WTC11 (cell line): ENCODE results near the gene TMEM185A. TPM values are rescaled to one million over a fixed set of nuclear protein-coding genes. Genes with fewer than 3 reads are reported as not detected.

Experiments used
- ATAC-seq: fragments of 200-7000 bp; cut with Tn5 transposase; 2 replicates; pipeline ENCODE4 v1.10.0; 2021; ENCODE audit warnings: mild to moderate bottlenecking, moderate library complexity
- CTCF ChIA-PET: fragments of 300-600 bp; sonication (Branson Sonifier 250); formaldehyde crosslinking; loops from one replicate; lab custom pipeline; 2021; ENCODE audit warnings: antibody characterized with exemption; lab: Charles Lee
- POLR2A ChIA-PET: fragments of 350-600 bp; sonication (Branson Sonifier 250); formaldehyde crosslinking; loops from one replicate; lab custom pipeline; 2021; ENCODE audit warnings: antibody characterized with exemption; lab: Charles Lee
- DNase-seq: peaks from one replicate; pipeline ENCODE4 v3.0.0; 2021; ENCODE audit warnings: low spot score
- H3K27ac Mint-ChIP-seq: 2 replicates; pipeline ENCODE4 v1.8.0; 2021; ENCODE audit warnings: mixed read lengths
- H3K27me3 Mint-ChIP-seq: 2 replicates; pipeline ENCODE4 v1.8.0; 2021; ENCODE audit warnings: low read depth, mild to moderate bottlenecking, moderate library complexity, mixed read lengths
- H3K36me3 Mint-ChIP-seq: 2 replicates; pipeline ENCODE4 v1.8.0; 2021; ENCODE audit warnings: mixed read lengths
- H3K4me1 Mint-ChIP-seq: 2 replicates; pipeline ENCODE4 v1.8.0; 2022; ENCODE audit warnings: mixed read lengths
- H3K4me3 Mint-ChIP-seq: 2 replicates; pipeline ENCODE4 v1.8.0; 2021; ENCODE audit warnings: mild to moderate bottlenecking, moderate library complexity, mixed read lengths
- H3K9me3 Mint-ChIP-seq: 2 replicates; pipeline ENCODE4 v1.8.0; 2021; ENCODE audit warnings: mixed read lengths
- CBFB ChIP-seq: sonication (generic); formaldehyde crosslinking; IDR thresholded peaks from 2 replicates; pipeline ENCODE4 v1.8.1; 2022; ENCODE audit warnings: mild to moderate bottlenecking, low read depth, missing genetic modification reagents
- CREB1 ChIP-seq: sonication (generic); formaldehyde crosslinking; IDR thresholded peaks from 2 replicates; pipeline ENCODE4 v1.8.0; 2023; ENCODE audit warnings: mild to moderate bottlenecking, missing genetic modification reagents
- CREM ChIP-seq: sonication (generic); formaldehyde crosslinking; IDR thresholded peaks from 2 replicates; pipeline ENCODE4 v1.8.1; 2022; ENCODE audit warnings: mild to moderate bottlenecking, missing genetic modification reagents, moderate library complexity
- ESRRA ChIP-seq: sonication (generic); formaldehyde crosslinking; IDR thresholded peaks from 2 replicates; pipeline ENCODE4 v1.8.1; 2022; ENCODE audit warnings: mild to moderate bottlenecking, missing genetic modification reagents, borderline replicate concordance
- ETV6 ChIP-seq: sonication (generic); formaldehyde crosslinking; IDR thresholded peaks from 2 replicates; pipeline ENCODE4 v1.8.1; 2022; ENCODE audit warnings: mild to moderate bottlenecking, missing genetic modification reagents
- FOXP1 ChIP-seq: sonication (generic); formaldehyde crosslinking; IDR thresholded peaks from 2 replicates; pipeline ENCODE4 v1.8.0; 2022; ENCODE audit warnings: missing genetic modification reagents, mild to moderate bottlenecking, moderate library complexity, borderline replicate concordance
- GABPB1 ChIP-seq: sonication (generic); formaldehyde crosslinking; IDR thresholded peaks from 2 replicates; pipeline ENCODE4 v1.8.1; 2023; ENCODE audit warnings: mild to moderate bottlenecking, missing genetic modification reagents
- GTF2I ChIP-seq: fragments of 250-450 bp; sonication (Bioruptor Pico); conservative IDR thresholded peaks from 2 replicates; pipeline ENCODE4 v1.4.0; 2021; ENCODE audit warnings: mild to moderate bottlenecking
- MXD4 ChIP-seq: fragments of 250-450 bp; sonication (Bioruptor Pico); IDR thresholded peaks from 2 replicates; pipeline ENCODE4 v1.8.0; 2021; ENCODE audit warnings: mild to moderate bottlenecking, moderate library complexity, borderline replicate concordance
- NR1H2 ChIP-seq: sonication (generic); formaldehyde crosslinking; IDR thresholded peaks from 2 replicates; pipeline ENCODE4 v1.9.0; 2021; ENCODE audit warnings: mild to moderate bottlenecking, moderate library complexity, missing genetic modification reagents
- OVOL2 ChIP-seq: fragments of 250-450 bp; sonication (Bioruptor Pico); IDR thresholded peaks from 2 replicates; pipeline ENCODE4 v1.9.0; 2021; ENCODE audit warnings: mild to moderate bottlenecking, borderline replicate concordance
- SMAD4 ChIP-seq: sonication (generic); formaldehyde crosslinking; IDR thresholded peaks from 2 replicates; pipeline ENCODE4 v1.8.0; 2022; ENCODE audit warnings: mild to moderate bottlenecking, missing genetic modification reagents
- SOX15 ChIP-seq: fragments of 250-450 bp; sonication (Bioruptor Pico); IDR thresholded peaks from 2 replicates; pipeline ENCODE4 v1.9.0; 2021; ENCODE audit warnings: mild to moderate bottlenecking
- TCF7 ChIP-seq: sonication (generic); formaldehyde crosslinking; IDR thresholded peaks from 2 replicates; pipeline ENCODE4 v1.8.0; 2022; ENCODE audit warnings: mild to moderate bottlenecking, low read depth, missing genetic modification reagents, moderate library complexity
- ZNF138 ChIP-seq: sonication (generic); formaldehyde crosslinking; conservative IDR thresholded peaks from 2 replicates; pipeline ENCODE4 v1.8.1; 2022; ENCODE audit warnings: mild to moderate bottlenecking, moderate library complexity, missing genetic modification reagents
- ZNF232 ChIP-seq: sonication (generic); formaldehyde crosslinking; IDR thresholded peaks from 2 replicates; pipeline ENCODE4 v1.8.0; 2022; ENCODE audit warnings: mild to moderate bottlenecking, missing genetic modification reagents
- ZNF317 ChIP-seq: sonication (generic); formaldehyde crosslinking; IDR thresholded peaks from 2 replicates; pipeline ENCODE4 v1.8.1; 2023; ENCODE audit warnings: low read depth, mild to moderate bottlenecking, moderate library complexity, missing genetic modification reagents, borderline replicate concordance
- ZNF423 ChIP-seq: fragments of 250-450 bp; sonication (Bioruptor Pico); IDR thresholded peaks from 2 replicates; pipeline ENCODE4 v2.1.2; 2022; ENCODE audit warnings: mild to moderate bottlenecking, moderate library complexity
- ZNF671 ChIP-seq: fragments of 250-450 bp; sonication (Bioruptor Pico); IDR thresholded peaks from 2 replicates; pipeline ENCODE4 v1.8.0; 2021; ENCODE audit warnings: mild to moderate bottlenecking
- total RNA-seq: library from RNA; stranded (reverse); gene quantifications from 3 replicates; pipeline ENCODE4 v1.2.3, GENCODE V29; 2021
- TF ChIP-seq, protein P1 (sequence below): sonication (generic); formaldehyde crosslinking; IDR thresholded peaks from 2 replicates; pipeline ENCODE4 v1.8.0; 2022; ENCODE audit warnings: mild to moderate bottlenecking, missing genetic modification reagents
- TF ChIP-seq, protein P2 (sequence below): sonication (generic); formaldehyde crosslinking; IDR thresholded peaks from 2 replicates; pipeline ENCODE4 v1.8.1; 2022; ENCODE audit warnings: mild to moderate bottlenecking, missing genetic modification reagents, moderate library complexity, borderline replicate concordance
- TF ChIP-seq, protein P3 (sequence below): sonication (generic); formaldehyde crosslinking; IDR thresholded peaks from 2 replicates; pipeline ENCODE4 v1.8.1; 2022; ENCODE audit warnings: missing genetic modification reagents, borderline replicate concordance
- TF ChIP-seq, protein P4 (sequence below): sonication (generic); formaldehyde crosslinking; IDR thresholded peaks from 2 replicates; pipeline ENCODE4 v1.8.1; 2023; ENCODE audit warnings: mild to moderate bottlenecking, missing genetic modification reagents, borderline replicate concordance
- TF ChIP-seq, protein P5 (sequence below): sonication (generic); formaldehyde crosslinking; IDR thresholded peaks from 2 replicates; pipeline ENCODE4 v1.8.0; 2023; ENCODE audit warnings: missing genetic modification reagents

TMEM185A gene
- total RNA-seq, 1 experiment from 2014 or later: 20.2 TPM

DNA sequence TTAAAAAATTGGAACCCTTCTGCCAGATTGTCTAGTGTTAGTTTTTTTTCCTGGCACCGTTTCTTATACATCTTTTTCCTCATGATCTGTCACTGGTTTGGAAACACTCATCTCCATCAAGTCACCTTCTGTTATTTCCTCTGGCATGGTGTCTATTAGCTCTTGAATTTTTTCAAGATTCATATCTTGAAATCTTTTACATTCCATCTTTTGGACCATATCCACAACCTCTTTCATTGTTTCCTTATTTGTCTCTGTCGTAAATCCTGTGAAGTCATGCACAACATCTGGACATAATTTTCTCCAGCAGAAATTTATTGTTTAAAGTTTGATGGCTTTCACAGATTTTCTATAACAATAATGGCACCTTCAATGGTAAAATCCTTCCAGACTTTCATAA is 10.2 kb upstream of the TMEM185A start:
- Mint-ChIP-seq H3K36me3 (no peaks in the 10 kb centered on the region), H3K27ac (no peak overlapping the region), H3K4me1 (no peaks in the 10 kb centered on the region), H3K4me3 (no peak overlapping the region), H3K27me3 (peaks cover 8% of the 10 kb centered on the region), H3K9me3 (0 out of 2 replicates have a peak, but pooled peaks cover 3% of the 10 kb centered on the region)
- POLR2A ChIA-PET: no interaction called here
- ATAC-seq: no peak
- CTCF ChIA-PET: no interaction called here
- DNase-seq: no peak
- TF ChIP-seq, protein P1, sequence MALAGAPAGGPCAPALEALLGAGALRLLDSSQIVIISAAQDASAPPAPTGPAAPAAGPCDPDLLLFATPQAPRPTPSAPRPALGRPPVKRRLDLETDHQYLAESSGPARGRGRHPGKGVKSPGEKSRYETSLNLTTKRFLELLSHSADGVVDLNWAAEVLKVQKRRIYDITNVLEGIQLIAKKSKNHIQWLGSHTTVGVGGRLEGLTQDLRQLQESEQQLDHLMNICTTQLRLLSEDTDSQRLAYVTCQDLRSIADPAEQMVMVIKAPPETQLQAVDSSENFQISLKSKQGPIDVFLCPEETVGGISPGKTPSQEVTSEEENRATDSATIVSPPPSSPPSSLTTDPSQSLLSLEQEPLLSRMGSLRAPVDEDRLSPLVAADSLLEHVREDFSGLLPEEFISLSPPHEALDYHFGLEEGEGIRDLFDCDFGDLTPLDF (CRISPR knock-in tag): no peak
- TF ChIP-seq ETV6: no peak

DNA sequence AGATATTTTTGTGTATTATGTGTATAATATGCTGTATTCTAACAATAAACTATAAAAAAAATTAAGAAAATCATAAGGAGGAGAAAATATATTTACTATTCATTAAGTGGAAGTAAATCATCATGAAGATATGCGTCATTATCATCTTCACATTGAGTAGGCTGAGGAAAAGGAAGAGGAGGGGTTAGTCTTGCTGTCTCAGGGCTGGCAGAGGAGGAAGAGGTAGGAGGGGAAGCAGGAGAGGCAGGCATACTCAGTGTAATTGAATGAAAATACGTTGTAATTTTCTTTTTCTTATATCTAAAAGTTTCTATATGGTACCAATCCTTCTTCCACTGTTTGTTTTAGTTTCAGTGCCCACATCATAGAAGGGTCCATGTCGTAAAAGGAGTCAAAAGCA is 9.8 kb upstream of the TMEM185A start:
- CTCF ChIA-PET: no interaction called here
- POLR2A ChIA-PET: no interaction called here
- no peaks in the 10 kb centered on the region for H3K36me3 Mint-ChIP-seq

DNA sequence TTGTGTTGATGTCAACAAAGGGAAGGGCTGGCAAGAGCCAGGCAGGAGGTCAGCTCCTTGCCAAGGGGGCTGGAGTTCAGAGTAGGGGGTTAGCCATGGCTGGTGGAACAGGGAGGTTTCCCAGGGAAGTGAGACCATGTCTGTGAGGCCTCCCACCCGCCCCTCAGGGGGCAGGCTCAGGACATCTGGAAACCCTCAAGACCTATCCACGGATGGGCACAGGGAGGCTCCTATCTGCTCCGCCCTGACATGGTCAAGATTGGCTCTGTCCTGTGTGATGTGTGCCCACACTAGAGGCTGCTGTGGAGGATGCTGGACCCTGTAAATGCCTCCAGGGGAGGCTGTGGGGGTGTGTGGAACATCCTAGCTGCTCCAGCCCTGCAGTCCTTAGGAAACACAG is 8.0 kb upstream of the TMEM185A start:
- no peak for DNase-seq
- POLR2A ChIA-PET: no interaction called here
- H3K4me3 Mint-ChIP-seq: no peak overlapping the region

More for the DNA sequence above, 9.8 kb upstream of the TMEM185A start:
- no peaks in the 10 kb centered on the region for H3K4me1 Mint-ChIP-seq
- no peak overlapping the region for H3K27ac Mint-ChIP-seq
- no peak overlapping the region for H3K4me3 Mint-ChIP-seq
- H3K9me3 Mint-ChIP-seq: peaks cover 7% of the 10 kb centered on the region; the same call in 1 of the 2 replicates
- peaks cover 11% of the 10 kb centered on the region for H3K27me3 Mint-ChIP-seq
- no peak for TF ChIP-seq CREB1 (CRISPR knock-in tag)
- no peak for TF ChIP-seq ZNF138 (CRISPR knock-in tag)
- TF ChIP-seq NR1H2 (CRISPR knock-in tag): no peak
- TF ChIP-seq FOXP1 (CRISPR knock-in tag): no peak
- TF ChIP-seq GTF2I (CRISPR knock-in tag): no peak
- TF ChIP-seq, protein P2, sequence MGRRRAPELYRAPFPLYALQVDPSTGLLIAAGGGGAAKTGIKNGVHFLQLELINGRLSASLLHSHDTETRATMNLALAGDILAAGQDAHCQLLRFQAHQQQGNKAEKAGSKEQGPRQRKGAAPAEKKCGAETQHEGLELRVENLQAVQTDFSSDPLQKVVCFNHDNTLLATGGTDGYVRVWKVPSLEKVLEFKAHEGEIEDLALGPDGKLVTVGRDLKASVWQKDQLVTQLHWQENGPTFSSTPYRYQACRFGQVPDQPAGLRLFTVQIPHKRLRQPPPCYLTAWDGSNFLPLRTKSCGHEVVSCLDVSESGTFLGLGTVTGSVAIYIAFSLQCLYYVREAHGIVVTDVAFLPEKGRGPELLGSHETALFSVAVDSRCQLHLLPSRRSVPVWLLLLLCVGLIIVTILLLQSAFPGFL (CRISPR knock-in tag): no peak
- no peak for TF ChIP-seq GABPB1 (CRISPR knock-in tag)
- no peak for TF ChIP-seq SMAD4 (CRISPR knock-in tag)
- no peak for TF ChIP-seq ZNF423
- TF ChIP-seq ZNF232 (CRISPR knock-in tag): no peak
- no peak for TF ChIP-seq CREM (CRISPR knock-in tag)
- TF ChIP-seq ZNF317 (CRISPR knock-in tag): no peak
- TF ChIP-seq, protein P3, sequence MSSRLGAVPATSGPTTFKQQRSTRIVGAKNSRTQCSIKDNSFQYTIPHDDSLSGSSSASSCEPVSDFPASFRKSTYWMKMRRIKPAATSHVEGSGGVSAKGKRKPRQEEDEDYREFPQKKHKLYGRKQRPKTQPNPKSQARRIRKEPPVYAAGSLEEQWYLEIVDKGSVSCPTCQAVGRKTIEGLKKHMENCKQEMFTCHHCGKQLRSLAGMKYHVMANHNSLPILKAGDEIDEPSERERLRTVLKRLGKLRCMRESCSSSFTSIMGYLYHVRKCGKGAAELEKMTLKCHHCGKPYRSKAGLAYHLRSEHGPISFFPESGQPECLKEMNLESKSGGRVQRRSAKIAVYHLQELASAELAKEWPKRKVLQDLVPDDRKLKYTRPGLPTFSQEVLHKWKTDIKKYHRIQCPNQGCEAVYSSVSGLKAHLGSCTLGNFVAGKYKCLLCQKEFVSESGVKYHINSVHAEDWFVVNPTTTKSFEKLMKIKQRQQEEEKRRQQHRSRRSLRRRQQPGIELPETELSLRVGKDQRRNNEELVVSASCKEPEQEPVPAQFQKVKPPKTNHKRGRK (CRISPR knock-in tag): no peak
- TF ChIP-seq, protein P4, sequence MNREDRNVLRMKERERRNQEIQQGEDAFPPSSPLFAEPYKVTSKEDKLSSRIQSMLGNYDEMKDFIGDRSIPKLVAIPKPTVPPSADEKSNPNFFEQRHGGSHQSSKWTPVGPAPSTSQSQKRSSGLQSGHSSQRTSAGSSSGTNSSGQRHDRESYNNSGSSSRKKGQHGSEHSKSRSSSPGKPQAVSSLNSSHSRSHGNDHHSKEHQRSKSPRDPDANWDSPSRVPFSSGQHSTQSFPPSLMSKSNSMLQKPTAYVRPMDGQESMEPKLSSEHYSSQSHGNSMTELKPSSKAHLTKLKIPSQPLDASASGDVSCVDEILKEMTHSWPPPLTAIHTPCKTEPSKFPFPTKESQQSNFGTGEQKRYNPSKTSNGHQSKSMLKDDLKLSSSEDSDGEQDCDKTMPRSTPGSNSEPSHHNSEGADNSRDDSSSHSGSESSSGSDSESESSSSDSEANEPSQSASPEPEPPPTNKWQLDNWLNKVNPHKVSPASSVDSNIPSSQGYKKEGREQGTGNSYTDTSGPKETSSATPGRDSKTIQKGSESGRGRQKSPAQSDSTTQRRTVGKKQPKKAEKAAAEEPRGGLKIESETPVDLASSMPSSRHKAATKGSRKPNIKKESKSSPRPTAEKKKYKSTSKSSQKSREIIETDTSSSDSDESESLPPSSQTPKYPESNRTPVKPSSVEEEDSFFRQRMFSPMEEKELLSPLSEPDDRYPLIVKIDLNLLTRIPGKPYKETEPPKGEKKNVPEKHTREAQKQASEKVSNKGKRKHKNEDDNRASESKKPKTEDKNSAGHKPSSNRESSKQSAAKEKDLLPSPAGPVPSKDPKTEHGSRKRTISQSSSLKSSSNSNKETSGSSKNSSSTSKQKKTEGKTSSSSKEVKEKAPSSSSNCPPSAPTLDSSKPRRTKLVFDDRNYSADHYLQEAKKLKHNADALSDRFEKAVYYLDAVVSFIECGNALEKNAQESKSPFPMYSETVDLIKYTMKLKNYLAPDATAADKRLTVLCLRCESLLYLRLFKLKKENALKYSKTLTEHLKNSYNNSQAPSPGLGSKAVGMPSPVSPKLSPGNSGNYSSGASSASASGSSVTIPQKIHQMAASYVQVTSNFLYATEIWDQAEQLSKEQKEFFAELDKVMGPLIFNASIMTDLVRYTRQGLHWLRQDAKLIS (CRISPR knock-in tag): no peak
- TF ChIP-seq, all 79 proteins: peak for 0
- DNase-seq (no peak), ATAC-seq (no peak)

More for the DNA sequence above, 8.0 kb upstream of the TMEM185A start:
- ATAC-seq: no peak
- no peak for TF ChIP-seq TCF7 (CRISPR knock-in tag)
- TF ChIP-seq ESRRA (CRISPR knock-in tag): no peak
- no peak for TF ChIP-seq OVOL2 (CRISPR knock-in tag)
- TF ChIP-seq, protein P5, sequence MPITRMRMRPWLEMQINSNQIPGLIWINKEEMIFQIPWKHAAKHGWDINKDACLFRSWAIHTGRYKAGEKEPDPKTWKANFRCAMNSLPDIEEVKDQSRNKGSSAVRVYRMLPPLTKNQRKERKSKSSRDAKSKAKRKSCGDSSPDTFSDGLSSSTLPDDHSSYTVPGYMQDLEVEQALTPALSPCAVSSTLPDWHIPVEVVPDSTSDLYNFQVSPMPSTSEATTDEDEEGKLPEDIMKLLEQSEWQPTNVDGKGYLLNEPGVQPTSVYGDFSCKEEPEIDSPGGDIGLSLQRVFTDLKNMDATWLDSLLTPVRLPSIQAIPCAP: no peak
- no peak for TF ChIP-seq ZNF671 (CRISPR knock-in tag)
- no peak for TF ChIP-seq ZNF423
- no peak for TF ChIP-seq MXD4
- TF ChIP-seq SMAD4 (CRISPR knock-in tag): no peak
- TF ChIP-seq SOX15 (CRISPR knock-in tag): no peak
- no peak for TF ChIP-seq CBFB (CRISPR knock-in tag)
- TF ChIP-seq, all 79 proteins: peak for 0
- Mint-ChIP-seq H3K27ac (no peak overlapping the region), H3K27me3 (peaks cover 15% of the 10 kb centered on the region), H3K4me1 (no peaks in the 10 kb centered on the region), H3K36me3 (no peaks in the 10 kb centered on the region), H3K9me3 (peaks cover 7% of the 10 kb centered on the region; the same call in 1 of the 2 replicates)
- CTCF ChIA-PET: no interaction called here
